ENCODE measurements around the gene CEP152. TPM values are rescaled to one million over a fixed set of nuclear protein-coding genes. Genes with fewer than 3 reads are reported as not detected.

Gene CEP152
- total RNA-seq, 1 experiment from 2014 or later = 31.6 TPM

- DNase-seq (ENCODE audit: low spot score) = no peak
- no TSS peak for BruUV-seq (replicated peaks)
- no peaks in the 10 kb centered on the region for H3K4me1 ChIP-seq (ENCODE audit: insufficient read depth, low read length, poor library complexity, severe bottlenecking)
- H3K36me3 ChIP-seq (ENCODE audit: insufficient read depth, low read length, poor library complexity, severe bottlenecking) = peaks cover 14% of the 10 kb centered on the region
- TF ChIP-seq CTCF (conservative IDR thresholded peaks at IDR 0.05; ENCODE audit: low read depth, low read length) (no peak), EZH2 (IDR thresholded peaks at IDR 0.05; ENCODE audit: borderline replicate concordance, low read depth, low read length, poor library complexity, severe bottlenecking) (no peak)
- POLR2A ChIA-PET (ENCODE audit: low non-redundant PET) = no interaction called here
- no peaks in the 10 kb centered on the region for H3K27me3 ChIP-seq (replicated peaks; ENCODE audit: insufficient read depth, low read depth, low read length, poor library complexity)
- CTCF ChIA-PET = no interaction called here
- intact Hi-C loops (cut with micrococcal nuclease; ENCODE audit: unreplicated experiment) = no loop called here
- H3K4me3 ChIP-seq (ENCODE audit: low read depth, low read length, poor library complexity, severe bottlenecking) = no peak overlapping the region
- H3K9me3 ChIP-seq (ENCODE audit: low read depth, low read length, poor library complexity, severe bottlenecking) = peaks cover 11% of the 10 kb centered on the region
- H3K27ac ChIP-seq (ENCODE audit: low read depth, low read length, poor library complexity, severe bottlenecking) = no peak overlapping the region
These were observed 77.3 kb downstream of the CEP152 start for GRCh38 chr15:48733615-48734014.

GRCh38 chr15:48730506-48730905, 80.4 kb downstream of the CEP152 start:
- BruUV-seq (replicated peaks) = no TSS peak
- CTCF ChIA-PET = no interaction called here

GRCh38 chr15:48723969-48724368, 86.9 kb downstream of the CEP152 start:
- intact Hi-C loops (cut with micrococcal nuclease; ENCODE audit: unreplicated experiment) = no loop called here
- Histone ChIP-seq H3K9me3 (ENCODE audit: low read depth, low read length, poor library complexity, severe bottlenecking) (no peaks in the 10 kb centered on the region), H3K27ac (ENCODE audit: low read depth, low read length, poor library complexity, severe bottlenecking) (no peak overlapping the region), H3K27me3 (replicated peaks; ENCODE audit: insufficient read depth, low read depth, low read length, poor library complexity) (no peaks in the 10 kb centered on the region), H3K4me3 (ENCODE audit: low read depth, low read length, poor library complexity, severe bottlenecking) (no peak overlapping the region), H3K36me3 (ENCODE audit: insufficient read depth, low read length, poor library complexity, severe bottlenecking) (peaks cover 5% of the 10 kb centered on the region), H3K4me1 (ENCODE audit: insufficient read depth, low read length, poor library complexity, severe bottlenecking) (no peaks in the 10 kb centered on the region)
- BruUV-seq (replicated peaks) = no TSS peak
- CTCF ChIA-PET = no interaction called here
- no peak for DNase-seq (ENCODE audit: low spot score)
- POLR2A ChIA-PET (ENCODE audit: low non-redundant PET) = no interaction called here
- TF ChIP-seq EZH2 (IDR thresholded peaks at IDR 0.05; ENCODE audit: borderline replicate concordance, low read depth, low read length, poor library complexity, severe bottlenecking) (no peak), CTCF (conservative IDR thresholded peaks at IDR 0.05; ENCODE audit: low read depth, low read length) (no peak)

More at GRCh38 chr15:48730506-48730905, 80.4 kb downstream of the CEP152 start:
- Histone ChIP-seq H3K36me3 (ENCODE audit: insufficient read depth, low read length, poor library complexity, severe bottlenecking) (peaks cover 11% of the 10 kb centered on the region), H3K27ac (ENCODE audit: low read depth, low read length, poor library complexity, severe bottlenecking) (no peak overlapping the region), H3K27me3 (replicated peaks; ENCODE audit: insufficient read depth, low read depth, low read length, poor library complexity) (no peaks in the 10 kb centered on the region), H3K9me3 (ENCODE audit: low read depth, low read length, poor library complexity, severe bottlenecking) (peaks cover 11% of the 10 kb centered on the region), H3K4me3 (ENCODE audit: low read depth, low read length, poor library complexity, severe bottlenecking) (no peak overlapping the region), H3K4me1 (ENCODE audit: insufficient read depth, low read length, poor library complexity, severe bottlenecking) (no peaks in the 10 kb centered on the region)
- POLR2A ChIA-PET (ENCODE audit: low non-redundant PET) = no interaction called here
- intact Hi-C loops (cut with micrococcal nuclease; ENCODE audit: unreplicated experiment) = no loop called here
- TF ChIP-seq CTCF (conservative IDR thresholded peaks at IDR 0.05; ENCODE audit: low read depth, low read length) (no peak), EZH2 (IDR thresholded peaks at IDR 0.05; ENCODE audit: borderline replicate concordance, low read depth, low read length, poor library complexity, severe bottlenecking) (no peak)
- no peak for DNase-seq (ENCODE audit: low spot score)
